Ovary (tissue), 9 donors: ENCODE measurements around the gene USP47. TPM values are rescaled to one million over a fixed set of nuclear protein-coding genes. Genes with fewer than 3 reads are reported as not detected.
"Not testable (repeated sequence)": the region's sequence is repeated elsewhere in the genome, so short reads cannot be mapped to it uniquely, and the experiment has no call there.

ENCODE experiments used
- DNase-seq, 5 donors: peaks; one replicate each; pipeline ENCODE4 v3.0.0-alpha.2; 2019 to 2020
- H3K27ac ChIP-seq, 2 donors: fragments of 200-600 bp; one replicate each; pipeline versions ENCODE4 v1.5.1 to v1.8.0; 2019 to 2022
- H3K27me3 ChIP-seq: fragments of 200-600 bp; one replicate; pipeline ENCODE4 v1.8.0; 2022
- H3K36me3 ChIP-seq: fragments of 200-600 bp; sonication (generic); one replicate; pipeline ENCODE4 v1.5.1; 2019
- H3K4me1 ChIP-seq: one replicate; pipeline ENCODE4 v1.8.1; 2013; ENCODE audit warnings: mild to moderate bottlenecking, moderate library complexity; ENCODE audit not compliant: insufficient read depth
- H3K4me3 ChIP-seq: fragments of 200-600 bp; sonication (generic); one replicate; pipeline ENCODE4 v1.5.1; 2017
- H3K9me3 ChIP-seq, 2 donors: fragments of 200-600 bp in 1 of 2; sonication (generic) in 1 of 2; one replicate each; pipeline versions ENCODE4 v1.5.1 to v1.8.1; 2013 to 2019; ENCODE audit warnings: mild to moderate bottlenecking in 1 of 2, moderate library complexity in 1 of 2
- CTCF ChIP-seq, 3 donors: fragments of 450-650 bp in 2 of 3; fragments of 200-600 bp in 1 of 3; IDR thresholded peaks; one replicate each; pipeline versions ENCODE4 v1.5.1 to v1.8.0; 2016 to 2022; ENCODE audit warnings: antibody characterized with exemption in 3 of 3, mild to moderate bottlenecking in 1 of 3
- EP300 ChIP-seq: sonication (generic); formaldehyde crosslinking; IDR thresholded peaks from one replicate; pipeline ENCODE4 v1.6.1; 2017; ENCODE audit warnings: antibody characterized with exemption
- POLR2A ChIP-seq: fragments of 450-650 bp; IDR thresholded peaks from one replicate; pipeline ENCODE4 v1.6.1; 2017; ENCODE audit warnings: antibody characterized with exemption, mild to moderate bottlenecking, moderate library complexity
- WGBS, 3 donors: extraction: QIAGEN DNeasy Blood & Tissue Kit in 1 of 3; methylation state at CpG; one replicate each; pipeline versions ENCODE4 v1.1.5 to v1.1.7; 2013 to 2017; 5-methylcytosine and 5-hydroxymethylcytosine counted together
- intact Hi-C, 4 donors: fragments of 100-400 bp; cut with DNase I; formaldehyde crosslinking; loops; one replicate each; pipeline versions ENCODE4 v1.11.0 to v1.15.1; 2022 to 2023
- polyA plus RNA-seq, 2 donors: library from polyadenylated mRNA; stranded (reverse); fragments of 200-250 nt in 1 of 2; fragments of 350-450 nt in 1 of 2; fragmentation: Illumina TruSeq in 1 of 2; extraction: RNeasy Lipid Tissue Mini Kit (QIAGEN cat#74804) in 1 of 2; gene quantifications; one replicate each; pipeline ENCODE4 v1.2.3, GENCODE V29; 2013 to 2014
- total RNA-seq, 7 donors: library from RNA; depleted of rRNA in 2 of 7; stranded (reverse); fragments of >200 nt in 2 of 7; fragmentation: NEBNext Ultra II Directional in 3 of 7; extraction: Animal tissue kit (Norgen Biotek cat#: 25700) in 3 of 7; gene quantifications; one replicate each; pipeline versions ENCODE4 v1.1.0 to v1.2.4, GENCODE V29; 2016 to 2023
- donor health status: DM: no; HTN: no; CAD: no; lungs with moderate emphysema.
- donor health status: DM: no; HTN: no; CAD: no.
- donor health status: Bipolar disorder and iron deficiency.
- donor health status: DM: yes; HTN: yes; CAD: no.
- donor health status: DM: no; HTN: no; CAD: no.
- donor health status: DM: yes; HTN: yes; CAD: no.

The USP47 gene
- total and polyA plus RNA-seq, 9 donors = 26.5 to 70.5 (median 51.2) TPM

- Histone ChIP-seq H3K36me3 (no peaks in the 10 kb centered on the region), H3K9me3 (no peaks in the 10 kb centered on the region), H3K27me3 (no peaks in the 10 kb centered on the region), H3K4me3 (no peak overlapping the region), H3K27ac (no peak overlapping the region), H3K4me1 (no peaks in the 10 kb centered on the region)
- no peak for DNase-seq
- TF ChIP-seq EP300 = no peak
- no peak for TF ChIP-seq POLR2A
- TF ChIP-seq CTCF (IDR thresholded peaks at IDR 0.05) = no peak
- WGBS, 3 donors = 93 to 97% (median 93%) methylated on average over 1 of the region's 1 CpG
- intact Hi-C loops = no loop called here
Observed at GRCh38 chr11:11826260-11826659, 15.5 kb upstream of the USP47 start.

DNA sequence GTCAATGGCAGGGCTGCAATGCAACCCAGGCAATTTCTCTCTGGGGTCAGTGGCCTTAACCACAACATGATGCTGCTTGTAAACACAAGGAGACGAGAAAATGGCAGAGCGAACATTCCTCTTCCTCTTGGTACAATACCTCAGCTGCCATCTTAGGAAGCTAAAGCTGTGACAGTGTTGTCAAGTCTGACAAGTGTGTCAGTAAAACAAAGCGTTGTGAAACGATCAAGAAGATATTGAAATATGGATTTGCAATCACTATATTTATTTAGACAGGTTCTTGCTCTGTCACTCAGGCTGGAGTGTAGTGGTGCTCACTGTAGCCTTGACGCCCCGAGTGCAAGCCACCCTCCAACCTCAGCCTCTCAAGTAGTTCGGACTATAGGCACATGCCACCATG lies 14.5 kb upstream of the USP47 start:
- no peak overlapping the region for H3K27ac ChIP-seq
- H3K27me3 ChIP-seq = no peaks in the 10 kb centered on the region
- WGBS, 3 donors = 80 to 85% (median 80%) methylated on average over 7 of the region's 7 CpGs
- TF ChIP-seq POLR2A = no peak
- TF ChIP-seq CTCF (IDR thresholded peaks at IDR 0.05) = no peak
- no peak for TF ChIP-seq EP300
- no peak for DNase-seq
- no peaks in the 10 kb centered on the region for H3K36me3 ChIP-seq
- H3K4me3 ChIP-seq = no peak overlapping the region
- no peaks in the 10 kb centered on the region for H3K4me1 ChIP-seq
- H3K9me3 ChIP-seq = no peaks in the 10 kb centered on the region
- intact Hi-C loops = no loop called here

- H3K9me3 ChIP-seq, H3K27me3 ChIP-seq, H3K27ac ChIP-seq, DNase-seq, H3K4me3 ChIP-seq, intact Hi-C loops, H3K4me1 ChIP-seq, H3K36me3 ChIP-seq: not testable (repeated sequence)
- 85 to 91% (median 87%) methylated on average over 7 of the region's 7 CpGs for WGBS, 3 donors
Observed at GRCh38 chr11:11831406-11831805, 10.4 kb upstream of the USP47 start.

- intact Hi-C loops = no loop called here
- 70 to 74% (median 71%) methylated on average over 2 of the region's 2 CpGs for WGBS, 3 donors
- Histone ChIP-seq H3K27ac (no peak overlapping the region), H3K9me3 (no peaks in the 10 kb centered on the region), H3K36me3 (no peaks in the 10 kb centered on the region), H3K27me3 (no peaks in the 10 kb centered on the region), H3K4me3 (no peak overlapping the region), H3K4me1 (no peaks in the 10 kb centered on the region)
- TF ChIP-seq EP300 (no peak), POLR2A (no peak), CTCF (IDR thresholded peaks at IDR 0.05) (no peak)
- no peak for DNase-seq
Observed at GRCh38 chr11:11836676-11837231, 5.0 kb upstream of the USP47 start.

DNA sequence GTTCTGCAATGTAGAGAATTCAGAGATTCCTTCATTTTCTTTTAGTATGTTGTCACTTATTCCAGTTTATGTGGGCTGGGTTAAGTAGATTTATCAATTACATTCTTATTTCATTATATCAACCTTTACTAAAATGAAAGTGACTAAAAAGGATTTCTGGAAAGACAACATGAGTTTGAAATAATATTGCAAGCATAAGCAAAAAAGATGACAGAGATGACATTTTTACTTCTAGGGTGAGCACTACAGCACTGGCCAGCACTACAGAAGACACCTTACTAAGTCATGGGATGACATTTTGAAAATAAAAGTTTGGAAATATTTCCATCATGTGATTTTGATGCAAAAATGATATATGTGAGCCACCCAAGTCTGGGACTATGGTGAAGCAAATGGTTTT lies 2.1 kb upstream of the USP47 start:
- Histone ChIP-seq H3K27me3 (no peaks in the 10 kb centered on the region), H3K4me1 (peaks cover 5% of the 10 kb centered on the region), H3K27ac (no peak overlapping the region), H3K36me3 (no peaks in the 10 kb centered on the region), H3K4me3 (no peak overlapping the region), H3K9me3 (no peaks in the 10 kb centered on the region)
- no peak for TF ChIP-seq EP300
- no peak for TF ChIP-seq CTCF (IDR thresholded peaks at IDR 0.05)
- no peak for TF ChIP-seq POLR2A
- intact Hi-C loops = no loop called here
- DNase-seq = no peak
